ENCODE measurements around the gene ATP7A. TPM values are rescaled to one million over a fixed set of nuclear protein-coding genes. Genes with fewer than 3 reads are reported as not detected.
"Not testable (repeated sequence)": the region's sequence is repeated elsewhere in the genome, so short reads cannot be mapped to it uniquely, and the experiment has no call there.

The ATP7A gene
- total RNA-seq, 1 donor from 2014 or later: 11.2 TPM

DNA sequence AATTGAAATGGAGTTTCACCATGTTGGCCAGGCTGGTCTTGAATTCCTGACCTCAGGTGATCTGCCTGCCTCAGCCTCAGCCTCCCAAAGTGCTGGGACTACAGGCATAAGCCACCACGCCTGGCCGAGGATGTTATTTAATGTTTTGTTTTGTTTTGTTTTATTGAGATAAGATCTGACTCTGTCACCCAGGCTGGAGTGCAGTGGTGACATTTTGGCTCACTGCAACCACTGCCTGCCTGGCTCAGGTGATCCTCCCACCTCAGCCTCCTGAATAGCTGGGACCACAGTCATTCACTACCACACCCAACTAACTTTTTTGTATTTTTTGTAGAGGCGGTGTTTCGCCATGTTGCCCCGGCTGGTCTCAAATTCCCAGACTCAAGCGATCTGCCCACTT is 34.5 kb downstream of the ATP7A start:
- DNase-seq (ENCODE audit: low read depth, low spot score): not testable (repeated sequence)

GRCh38 chrX:77945910-77946545 is 35.5 kb downstream of the ATP7A start:
- DNase-seq (ENCODE audit: low read depth, low spot score): no peak

DNA sequence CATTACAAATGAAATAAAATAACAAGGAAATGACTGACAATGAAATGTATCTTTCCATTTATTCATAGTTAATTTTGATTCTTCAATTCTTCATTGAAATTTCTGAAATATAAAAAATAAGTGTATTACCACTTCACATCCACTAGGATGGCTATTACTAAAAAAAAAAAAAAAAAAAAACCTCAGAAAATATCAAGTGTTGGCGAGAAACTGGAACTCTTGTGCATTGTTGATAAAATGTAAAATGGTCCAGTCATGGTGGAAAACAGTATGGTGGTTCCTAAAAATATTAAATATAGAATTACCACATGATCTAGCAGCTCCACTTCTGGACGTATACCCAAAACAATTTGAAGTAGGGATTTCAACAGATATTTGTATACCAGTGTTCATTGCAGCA is 36.1 kb downstream of the ATP7A start:
- no peak for DNase-seq (ENCODE audit: low read depth, low spot score)

- DNase-seq (ENCODE audit: low read depth, low spot score): no peak
Observed at GRCh38 chrX:77949840-77950239, 39.3 kb downstream of the ATP7A start.

- DNase-seq (ENCODE audit: low read depth, low spot score): no peak
Observed at GRCh38 chrX:77952173-77952572, 41.7 kb downstream of the ATP7A start.

GRCh38 chrX:77953302-77953701 is 42.8 kb downstream of the ATP7A start:
- no peak for DNase-seq (ENCODE audit: low read depth, low spot score)

DNA sequence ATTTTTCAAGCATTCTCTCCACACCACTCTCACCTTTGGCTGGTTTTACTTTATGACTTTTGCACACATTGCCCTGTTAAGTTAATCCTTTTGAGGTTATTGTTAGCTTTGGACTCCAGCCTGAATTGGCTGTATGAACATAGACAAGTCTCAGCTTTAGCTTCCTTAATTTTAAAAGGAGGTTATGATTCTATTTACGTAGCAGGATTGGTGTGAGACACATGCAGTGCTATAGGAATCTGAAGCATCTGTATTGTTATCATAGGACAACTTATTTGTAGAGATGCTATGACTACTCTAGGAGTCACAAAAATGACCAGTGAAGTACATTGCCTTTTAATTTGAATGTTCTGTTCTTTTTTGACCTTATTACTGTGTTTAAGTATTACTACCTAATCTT is 43.2 kb downstream of the ATP7A start:
- no peak for DNase-seq (ENCODE audit: low read depth, low spot score)

GRCh38 chrX:77960567-77960966 is 50.1 kb downstream of the ATP7A start:
- no peak for DNase-seq (ENCODE audit: low read depth, low spot score)

- DNase-seq (ENCODE audit: low read depth, low spot score): no peak
Observed at GRCh38 chrX:77961063-77961462, 50.6 kb downstream of the ATP7A start.

GRCh38 chrX:77962068-77962902 is 51.8 kb downstream of the ATP7A start:
- peak; percentile 29 for DNase-seq (ENCODE audit: low read depth, low spot score)

- DNase-seq (ENCODE audit: low read depth, low spot score): no peak
Observed at GRCh38 chrX:77966361-77966760, 55.9 kb downstream of the ATP7A start.

DNA sequence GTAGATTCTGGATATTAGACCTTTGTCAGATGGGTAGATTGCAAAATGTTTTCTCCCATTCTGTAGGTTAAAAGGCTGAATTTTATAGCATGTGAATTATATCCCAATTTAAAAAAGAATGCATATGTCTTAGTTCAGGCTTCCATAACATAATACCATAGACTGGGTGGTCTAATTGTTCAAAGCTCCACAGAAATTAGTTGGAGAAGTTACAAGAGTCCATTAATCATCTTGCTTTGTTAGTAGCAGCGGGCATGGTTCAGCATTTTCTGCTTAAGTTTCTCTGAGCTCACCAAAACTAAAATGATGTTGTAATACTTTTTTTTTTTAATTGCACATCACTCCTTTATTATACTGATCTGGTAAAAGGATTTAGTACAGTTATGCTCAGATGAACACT is 57.1 kb downstream of the ATP7A start:
- no peak for DNase-seq (ENCODE audit: low read depth, low spot score)

DNA sequence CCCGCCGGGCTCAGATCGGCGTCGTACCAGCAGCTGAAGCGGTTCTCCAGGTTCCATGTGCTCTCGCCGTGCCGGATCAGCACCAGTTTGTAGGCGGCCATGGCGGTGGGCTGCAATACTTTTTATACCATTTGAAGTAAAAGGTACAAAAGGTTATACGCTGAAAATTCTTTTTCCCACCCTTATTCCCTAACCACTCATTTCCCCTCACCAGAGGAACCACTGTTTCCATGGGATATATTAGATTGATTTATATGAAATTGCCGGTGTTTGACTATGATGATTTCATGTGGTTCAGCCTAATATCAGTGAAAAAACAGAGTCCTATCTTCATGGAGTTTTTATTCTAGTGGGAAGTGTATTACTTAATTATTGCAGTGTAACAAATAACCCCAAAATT is 59.0 kb downstream of the ATP7A start, which contains the start of gene PGAM4:
PGAM4 (minus strand) TSS at position 101 of the 400 bp plus-strand sequence; CDS start at position 101, 0 bp downstream.
- no peak for DNase-seq (ENCODE audit: low read depth, low spot score)

DNA sequence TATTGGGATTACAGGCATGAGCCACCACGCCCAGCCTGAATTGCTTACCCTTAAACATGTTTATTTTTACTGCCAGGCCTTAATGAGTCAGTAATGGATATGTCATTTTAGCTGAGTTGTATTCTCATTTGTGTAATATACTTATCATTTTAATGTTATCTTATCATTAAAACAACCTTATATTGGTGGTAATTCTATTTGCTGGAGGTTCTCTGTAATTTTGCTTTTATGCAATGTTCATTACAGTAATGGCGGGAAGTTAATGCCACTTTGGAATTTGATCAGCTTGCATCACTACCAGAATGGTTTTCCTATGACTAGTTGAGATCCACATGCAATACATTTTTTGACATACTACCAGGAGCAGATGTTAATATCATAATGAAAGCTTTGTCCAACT is 65.3 kb downstream of the ATP7A start:
- DNase-seq (ENCODE audit: low read depth, low spot score): no peak

GRCh38 chrX:77977095-77977494 is 66.6 kb downstream of the ATP7A start:
- no peak for DNase-seq (ENCODE audit: low read depth, low spot score)

- DNase-seq (ENCODE audit: low read depth, low spot score): no peak
Observed at GRCh38 chrX:77977518-77977917, 67.0 kb downstream of the ATP7A start.

GRCh38 chrX:77979870-77980269 is 69.4 kb downstream of the ATP7A start:
- DNase-seq (ENCODE audit: low read depth, low spot score): no peak

- DNase-seq (ENCODE audit: low read depth, low spot score): no peak
Observed at GRCh38 chrX:78011846-78012245, 101.4 kb downstream of the ATP7A start.

DNA sequence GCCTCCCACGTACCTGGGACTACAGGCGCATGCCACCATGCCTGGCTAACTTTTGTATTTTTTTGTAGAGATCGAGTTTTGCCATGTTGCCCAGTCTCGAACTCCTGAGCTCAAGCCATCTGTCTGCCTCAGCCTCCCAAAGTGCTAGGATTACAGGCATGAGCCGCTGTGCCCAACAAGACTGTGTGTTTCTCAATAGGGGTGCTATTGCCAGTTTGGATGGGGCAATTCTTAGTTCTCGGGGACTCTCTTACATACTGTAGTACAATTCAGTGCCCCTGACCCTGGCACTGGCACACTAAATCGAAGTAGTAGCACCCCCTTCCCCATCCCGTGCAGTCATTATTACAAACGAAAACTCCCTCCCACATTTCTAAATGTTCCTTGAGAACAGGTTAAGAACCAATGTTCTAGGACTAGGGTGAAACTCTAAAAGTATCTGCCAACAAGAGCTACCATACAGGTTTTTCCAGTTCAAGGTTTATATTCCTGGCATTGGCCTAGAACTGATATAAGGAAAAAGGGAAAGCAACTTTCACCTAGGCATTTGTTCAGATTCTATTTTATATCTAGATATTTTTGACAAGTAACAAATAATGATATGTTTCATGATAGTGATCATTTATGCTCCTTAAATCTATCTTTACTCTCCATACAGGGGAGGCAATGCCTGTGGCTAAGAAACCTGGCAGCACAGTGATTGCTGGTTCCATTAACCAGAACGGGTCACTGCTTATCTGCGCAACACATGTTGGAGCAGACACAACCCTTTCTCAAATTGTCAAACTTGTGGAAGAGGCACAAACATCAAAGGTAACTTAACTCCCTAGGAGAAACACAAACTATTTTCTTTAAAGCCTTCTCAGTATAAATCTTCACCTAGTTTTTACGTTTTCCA is 109.3 kb downstream of the ATP7A start:
- no peak for DNase-seq (ENCODE audit: low read depth, low spot score)

GRCh38 chrX:78024349-78025059 is 114.0 kb downstream of the ATP7A start:
- DNase-seq (ENCODE audit: low read depth, low spot score): no peak

- no peak for DNase-seq (ENCODE audit: low read depth, low spot score)
Observed at GRCh38 chrX:78027798-78028197, 117.3 kb downstream of the ATP7A start.

Data from pulmonary artery endothelial cell (primary cell).